ENCODE data around the gene SEM1.
A peak's percentile ranks its signal among the peaks of the same experiment; 100 is the strongest.
"Not testable (repeated sequence)": the region's sequence is repeated elsewhere in the genome, so short reads cannot be mapped to it uniquely, and the experiment has no call there.

The SEM1 gene

GRCh38 chr7:96709381-96710228 is at the start of gene SEM1:
SEM1 (minus strand) TSS chr7:96709846; CDS start chr7:96709763, 83 bp downstream.
- peak; percentile 57 for DNase-seq

- DNase-seq = not testable (repeated sequence)
These were observed 48.2 kb upstream of the SEM1 start for GRCh38 chr7:96757880-96758279.

- no peak for DNase-seq
These were observed 37.8 kb upstream of the SEM1 start for GRCh38 chr7:96747418-96747940.

- DNase-seq = no peak
These were observed 30.5 kb upstream of the SEM1 start for GRCh38 chr7:96740130-96740529.

GRCh38 chr7:96739609-96740008 is 30.0 kb upstream of the SEM1 start:
- no peak for DNase-seq

- DNase-seq = no peak
These were observed 29.5 kb upstream of the SEM1 start for GRCh38 chr7:96739167-96739566.

- no peak for DNase-seq
These were observed 29.1 kb upstream of the SEM1 start for GRCh38 chr7:96738705-96739104.

- no peak for DNase-seq
These were observed 28.0 kb upstream of the SEM1 start for GRCh38 chr7:96737545-96738050.

- no peak for DNase-seq
These were observed 24.7 kb upstream of the SEM1 start for GRCh38 chr7:96734343-96734742.

GRCh38 chr7:96729820-96730219 is 20.2 kb upstream of the SEM1 start:
- DNase-seq = no peak

- DNase-seq = no peak
These were observed 18.5 kb upstream of the SEM1 start for GRCh38 chr7:96728139-96728538.

- DNase-seq = no peak
These were observed 18.0 kb upstream of the SEM1 start for GRCh38 chr7:96727534-96728088.

- no peak for DNase-seq
These were observed 14.0 kb upstream of the SEM1 start for GRCh38 chr7:96723622-96724021.

GRCh38 chr7:96722928-96723327 is 13.3 kb upstream of the SEM1 start:
- DNase-seq = not testable (repeated sequence)

GRCh38 chr7:96720843-96721242 is 11.2 kb upstream of the SEM1 start:
- DNase-seq = no peak

- no peak for DNase-seq
These were observed 9.5 kb upstream of the SEM1 start for GRCh38 chr7:96719164-96719563.

- DNase-seq = no peak
These were observed 8.7 kb upstream of the SEM1 start for GRCh38 chr7:96718107-96719003.

GRCh38 chr7:96713037-96713436 is 3.4 kb upstream of the SEM1 start:
- no peak for DNase-seq

GRCh38 chr7:96710544-96710943 is 898 bp upstream of the SEM1 start:
- no peak for DNase-seq

- DNase-seq = no peak
These were observed 774 bp downstream of the SEM1 start for GRCh38 chr7:96708872-96709271.

- no peak for DNase-seq
These were observed 1.5 kb downstream of the SEM1 start for GRCh38 chr7:96707901-96708774.

- DNase-seq = no peak
These were observed 8.4 kb downstream of the SEM1 start for GRCh38 chr7:96701258-96701657.

Data from activated effector memory CD4-positive, alpha-beta T cell treated with Interleukin-2 at 50 U/mL for 16 hours (primary cell).